K562 (cell line): ENCODE data around the gene TMEM204. TPM values are rescaled to one million over a fixed set of nuclear protein-coding genes. Genes with fewer than 3 reads are reported as not detected.

Experiments used
- ATAC-seq: fragments of 200-7000 bp; cut with Tn5 transposase; 3 replicates; pipeline ENCODE4 v1.9.1; 2020; ENCODE audit warnings: moderate library complexity
- BruUV-seq: library from RNA; stranded (reverse); fragments of 400-500 nt; replicated peaks from 2 replicates; lab custom pipeline; 2021; lab: Mats Ljungman, UMichigan
- CTCF ChIA-PET: fragments of 300-600 bp; formaldehyde crosslinking; extraction: SDS; loops from one replicate; lab custom pipeline; 2021; ENCODE audit warnings: low intra/inter-chr PET ratio; lab: Yijun Ruan, JAX
- POLR2A ChIA-PET: fragments of 300-600, 350-650 bp; sonication (Branson Sonifier 250); formaldehyde crosslinking; extraction: SDS; loops from one replicate; lab custom pipeline; 2021; ENCODE audit warnings: antibody characterized with exemption, inconsistent platforms; lab: Yijun Ruan, JAX
- DNase-seq, 4 experiments: peaks; one replicate each; pipeline versions ENCODE4 v3.0.0 to v3.0.0-alpha.2; 2011 to 2018; ENCODE audit warnings: low spot score in 3 of 4, mixed read lengths in 3 of 4; ENCODE audit errors: extremely low read depth in 1 of 4
- FAIRE-seq: peaks from 2 replicates; lab custom pipeline; 2011; peaks lifted over from hg19 to GRCh38; lab: Jason Lieb, UNC
- H2AFZ ChIP-seq: 2 replicates; pipeline ENCODE4 v1.6.0; 2011; ENCODE audit warnings: low read depth, low read length, control low read depth, inconsistent platforms
- H3K27ac ChIP-seq: fragments of 200-600 bp; 3 replicates; pipeline ENCODE4 v1.8.0; 2011; ENCODE audit warnings: low read depth, mild to moderate bottlenecking, control low read depth, inconsistent platforms, low read length, moderate library complexity, mixed read lengths; ENCODE audit errors: extremely low read depth
- H3K27me3 ChIP-seq, 2 experiments: fragments of 300-600 bp in 1 of 2; 2 replicates in 1 of 2; 3 replicates in 1 of 2; pipeline versions ENCODE4 v1.6.0 to v1.8.0; 2011; ENCODE audit warnings: inconsistent platforms in 2 of 2, low read length in 2 of 2, mild to moderate bottlenecking in 1 of 2, mixed read lengths in 1 of 2, moderate library complexity in 1 of 2; ENCODE audit not compliant: control insufficient read depth in 2 of 2, insufficient read depth in 2 of 2
- H3K36me3 ChIP-seq: fragments of 300-600 bp; 3 replicates; pipeline ENCODE4 v1.8.0; 2011; ENCODE audit warnings: mild to moderate bottlenecking, low read length, inconsistent platforms; ENCODE audit not compliant: control insufficient read depth, insufficient read depth
- H3K4me1 ChIP-seq, 2 experiments: fragments of 200-600 bp in 1 of 2; replicated peaks in 1 of 2; 2 replicates in 1 of 2; 3 replicates in 1 of 2; pipeline versions ENCODE4 v1.5.1 to v1.8.0; 2011; ENCODE audit warnings: inconsistent platforms in 2 of 2, low read length in 2 of 2, mild to moderate bottlenecking in 1 of 2, mixed read lengths in 1 of 2, moderate library complexity in 1 of 2; ENCODE audit not compliant: control insufficient read depth in 2 of 2, insufficient read depth in 2 of 2
- H3K4me2 ChIP-seq: 2 replicates; pipeline ENCODE4 v1.6.1; 2011; ENCODE audit warnings: low read length, control low read depth, inconsistent platforms, mixed read lengths; ENCODE audit not compliant: insufficient read depth
- H3K4me3 ChIP-seq: fragments of 200-600 bp; sonication (generic), shearing (Covaris generic); 2 replicates; pipeline ENCODE4 v1.5.1; 2016; ENCODE audit warnings: control low read depth, inconsistent platforms
- H3K79me2 ChIP-seq: fragments of 200-600 bp; 3 replicates; pipeline ENCODE4 v1.8.0; 2011; ENCODE audit warnings: low read length, inconsistent platforms; ENCODE audit not compliant: control insufficient read depth, insufficient read depth
- H3K9ac ChIP-seq, 2 experiments: 2 replicates each; pipeline versions ENCODE4 v1.6.0 to v1.6.1; 2011; ENCODE audit warnings: low read depth in 2 of 2, low read length in 2 of 2, control low read depth in 1 of 2, inconsistent platforms in 1 of 2, mild to moderate bottlenecking in 1 of 2, mixed read lengths in 1 of 2; ENCODE audit not compliant: insufficient read depth in 1 of 2
- H3K9me1 ChIP-seq: one replicate; pipeline ENCODE4 v1.6.0; 2011; ENCODE audit warnings: inconsistent platforms, mild to moderate bottlenecking, low read length, moderate library complexity; ENCODE audit not compliant: control insufficient read depth, insufficient read depth
- H3K9me3 ChIP-seq: replicated peaks from 2 replicates; pipeline ENCODE4 v1.5.1; 2011; ENCODE audit warnings: low read depth, low read length, inconsistent platforms; ENCODE audit not compliant: control insufficient read depth, insufficient read depth
- H4K20me1 ChIP-seq: replicated peaks from 2 replicates; pipeline ENCODE4 v1.6.1; 2011; ENCODE audit warnings: low read length, inconsistent platforms, mixed read lengths; ENCODE audit not compliant: control insufficient read depth, insufficient read depth
- C11orf30 ChIP-seq: fragments of 450-650 bp; IDR thresholded peaks from 2 replicates; pipeline ENCODE4 v1.6.1; 2016; ENCODE audit warnings: low read depth, mild to moderate bottlenecking
- CHD2 ChIP-seq: IDR thresholded peaks from 2 replicates; pipeline ENCODE4 v1.6.1; 2011; ENCODE audit warnings: low read depth, low read length
- POLR3A ChIP-seq: IDR thresholded peaks from 2 replicates; pipeline ENCODE4 v1.6.1; 2011; ENCODE audit warnings: borderline replicate concordance, mild to moderate bottlenecking, moderate library complexity; ENCODE audit not compliant: insufficient read length, insufficient read depth; ENCODE audit errors: extremely low read depth
- SAFB ChIP-seq: fragments of 200-400 bp; formaldehyde crosslinking; IDR thresholded peaks from 2 replicates; pipeline ENCODE4 v1.6.1; 2017; ENCODE audit warnings: low read depth, low read length, borderline replicate concordance
- ZNF584 ChIP-seq: fragments of 200-800 bp; sonication (Bioruptor generic); IDR thresholded peaks from 2 replicates; pipeline ENCODE4 v1.6.1; 2016; ENCODE audit warnings: low read depth, mild to moderate bottlenecking, missing genetic modification characterization, missing compliant biosample characterization
- WGBS: fragments of 100-300 bp; shearing (Covaris generic); methylation state at CpG from one replicate; pipeline ENCODE4 v1.1.6; 2016; ENCODE audit warnings: low coverage, mixed read lengths; ENCODE audit not compliant: insufficient coverage; ENCODE audit errors: missing lambda C conversion rate; 5-methylcytosine and 5-hydroxymethylcytosine counted together
- in situ Hi-C: fragments of 300-500 bp; cut with MboI; formaldehyde crosslinking; loops from 4 replicates; pipeline ENCODE4 v1.15.0; 2018; ENCODE audit warnings: inconsistent platforms, mixed read lengths
- intact Hi-C: fragments of 100-400 bp; cut with micrococcal nuclease; formaldehyde crosslinking; loops from 2 replicates; pipeline ENCODE4 v1.14.2; 2022
- polyA plus RNA-seq, 8 experiments: library from polyadenylated mRNA; depleted of rRNA in 4 of 8; stranded (reverse) in 5 of 8; unstranded in 3 of 8; fragments of >200 nt; fragmentation: Nextera tagmentation in 2 of 8; fragmentation: Illumina TruSeq in 1 of 8; extraction: Ambion mirVana in 2 of 8; extraction: Trizol in 1 of 8; gene quantifications; 2 replicates each; pipeline versions ENCODE4 v1.2.1 to v1.2.3, GENCODE V29; 2011 to 2014; ENCODE audit warnings: inconsistent platforms in 1 of 8, missing spikeins in 1 of 8
- total RNA-seq, 7 experiments: library from RNA; depleted of rRNA in 6 of 7; stranded (reverse); fragments of >200 nt in 6 of 7; fragmentation: Illumina TruSeq in 2 of 7; extraction: Trizol in 2 of 7; gene quantifications; 2 replicates each; pipeline versions ENCODE4 v1.2.1 to v1.2.3, GENCODE V29; 2011 to 2021; ENCODE audit warnings: low replicate concordance in 1 of 7
- TF ChIP-seq, protein P1 (sequence below), 3 experiments: IDR thresholded peaks in 2 of 3; conservative IDR thresholded peaks in 1 of 3; 2 replicates each; pipeline ENCODE4 v1.5.1; 2011 to 2012; ENCODE audit warnings: low read length in 3 of 3, mild to moderate bottlenecking in 3 of 3, control low read depth in 2 of 3, improper control_type of control experiment in 1 of 3, inconsistent platforms in 1 of 3, low read depth in 1 of 3, mixed read lengths in 1 of 3, moderate library complexity in 1 of 3; ENCODE audit not compliant: insufficient read depth in 2 of 3
- TF ChIP-seq, protein P2 (sequence below): fragments of 450-650 bp; formaldehyde crosslinking; IDR thresholded peaks from 2 replicates; pipeline ENCODE4 v1.4.0; 2020; ENCODE audit warnings: mild to moderate bottlenecking, mixed read lengths

The TMEM204 gene
- total and polyA plus RNA-seq, 9 of the 15 experiments (the other 6 are each of a cell fraction or from before 2014, with no cell fraction given) = 0.04 to 0.18 TPM; not detected in 7

GRCh38 chr16:1583180-1583579 lies 49.7 kb downstream of the TMEM204 start (continued):
- TF ChIP-seq, protein P1, sequence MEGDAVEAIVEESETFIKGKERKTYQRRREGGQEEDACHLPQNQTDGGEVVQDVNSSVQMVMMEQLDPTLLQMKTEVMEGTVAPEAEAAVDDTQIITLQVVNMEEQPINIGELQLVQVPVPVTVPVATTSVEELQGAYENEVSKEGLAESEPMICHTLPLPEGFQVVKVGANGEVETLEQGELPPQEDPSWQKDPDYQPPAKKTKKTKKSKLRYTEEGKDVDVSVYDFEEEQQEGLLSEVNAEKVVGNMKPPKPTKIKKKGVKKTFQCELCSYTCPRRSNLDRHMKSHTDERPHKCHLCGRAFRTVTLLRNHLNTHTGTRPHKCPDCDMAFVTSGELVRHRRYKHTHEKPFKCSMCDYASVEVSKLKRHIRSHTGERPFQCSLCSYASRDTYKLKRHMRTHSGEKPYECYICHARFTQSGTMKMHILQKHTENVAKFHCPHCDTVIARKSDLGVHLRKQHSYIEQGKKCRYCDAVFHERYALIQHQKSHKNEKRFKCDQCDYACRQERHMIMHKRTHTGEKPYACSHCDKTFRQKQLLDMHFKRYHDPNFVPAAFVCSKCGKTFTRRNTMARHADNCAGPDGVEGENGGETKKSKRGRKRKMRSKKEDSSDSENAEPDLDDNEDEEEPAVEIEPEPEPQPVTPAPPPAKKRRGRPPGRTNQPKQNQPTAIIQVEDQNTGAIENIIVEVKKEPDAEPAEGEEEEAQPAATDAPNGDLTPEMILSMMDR (IDR thresholded peaks at IDR 0.05 in 2 of 3, conservative IDR thresholded peaks at IDR 0.05 in 1 of 3; ENCODE audit: insufficient read depth in 2 of 3, low read depth in 1 of 3, low read length in 3 of 3) = 0 out of 6 replicates have a peak, but pooled peaks of 2 of the 3 experiments have one; percentile 6 to 17
- TF ChIP-seq C11orf30 = no peak

DNA sequence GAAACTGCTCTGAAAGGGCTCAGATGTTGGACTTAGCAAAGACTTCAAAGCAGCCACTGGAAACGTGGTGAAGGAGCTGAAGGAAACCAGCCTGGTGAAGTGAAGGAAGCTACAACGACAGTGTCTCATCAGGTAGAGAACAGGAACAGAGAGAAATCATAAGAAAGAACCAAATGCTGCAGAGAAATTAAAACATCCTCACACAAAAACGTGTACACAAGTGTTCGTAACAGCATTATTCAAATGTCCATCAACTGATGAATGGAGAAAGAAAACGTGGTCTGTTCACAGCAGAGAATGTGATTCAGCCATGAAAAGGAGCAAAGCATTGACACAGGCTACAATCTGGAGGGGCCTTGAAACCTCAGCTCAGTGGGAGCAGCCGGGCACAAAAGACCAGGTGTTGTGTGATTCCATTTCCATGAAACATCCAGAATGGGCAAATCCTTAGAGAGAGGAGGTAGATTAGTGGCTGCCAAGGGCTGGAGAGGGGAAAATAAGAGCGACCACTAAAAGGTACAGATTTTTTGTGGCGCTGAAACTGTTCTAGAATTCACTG lies 51.5 kb downstream of the TMEM204 start:
- POLR2A ChIA-PET = interaction anchor here (0.6 kb wide), 1 partner anchor 161 kb away, joined by 3 read pairs; no protein-coding TSS in a partner anchor
- ATAC-seq (no peak), DNase-seq (no peak), FAIRE-seq (peak; percentile 11)
- H3K27ac ChIP-seq = no peak overlapping the region
- no TSS peak for BruUV-seq
- no peaks in the 10 kb centered on the region for H3K79me2 ChIP-seq
- H3K9ac ChIP-seq = no peak overlapping the region
- H3K36me3 ChIP-seq = no peaks in the 10 kb centered on the region
- intact Hi-C loops (no loop called here), in situ Hi-C loops (no loop called here)
- no peaks in the 10 kb centered on the region for H4K20me1 ChIP-seq
- CTCF ChIA-PET = no interaction called here
- H3K4me1 ChIP-seq = peaks cover 0 to 8% of the 10 kb centered on the region in 2 experiments; a peak in 1 of 5 replicates
- WGBS = 37% methylated on average over 8 of the region's 8 CpGs
- TF ChIP-seq POLR3A (no peak), SAFB (no peak), ZNF584 (CRISPR knock-in tag) (no peak), CHD2 (no peak)
- TF ChIP-seq, protein P2, sequence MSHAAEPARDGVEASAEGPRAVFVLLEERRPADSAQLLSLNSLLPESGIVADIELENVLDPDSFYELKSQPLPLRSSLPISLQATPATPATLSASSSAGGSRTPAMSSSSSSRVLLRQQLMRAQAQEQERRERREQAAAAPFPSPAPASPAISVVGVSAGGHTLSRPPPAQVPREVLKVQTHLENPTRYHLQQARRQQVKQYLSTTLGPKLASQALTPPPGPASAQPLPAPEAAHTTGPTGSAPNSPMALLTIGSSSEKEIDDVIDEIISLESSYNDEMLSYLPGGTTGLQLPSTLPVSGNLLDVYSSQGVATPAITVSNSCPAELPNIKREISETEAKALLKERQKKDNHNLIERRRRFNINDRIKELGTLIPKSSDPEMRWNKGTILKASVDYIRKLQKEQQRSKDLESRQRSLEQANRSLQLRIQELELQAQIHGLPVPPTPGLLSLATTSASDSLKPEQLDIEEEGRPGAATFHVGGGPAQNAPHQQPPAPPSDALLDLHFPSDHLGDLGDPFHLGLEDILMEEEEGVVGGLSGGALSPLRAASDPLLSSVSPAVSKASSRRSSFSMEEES = no peak
- H3K27me3 ChIP-seq = no peaks in the 10 kb centered on the region
- no peaks in the 10 kb centered on the region for H3K9me1 ChIP-seq
- H3K4me2 ChIP-seq = no peak overlapping the region
- no peaks in the 10 kb centered on the region for H3K9me3 ChIP-seq
- no peak overlapping the region for H2AFZ ChIP-seq
- H3K4me3 ChIP-seq = no peak overlapping the region
